WTC11 (cell line): ENCODE results near the gene BASP1. TPM values are rescaled to one million over a fixed set of nuclear protein-coding genes. Genes with fewer than 3 reads are reported as not detected.

Source experiments
- ATAC-seq: fragments of 200-7000 bp; cut with Tn5 transposase; 2 replicates; pipeline ENCODE4 v1.10.0; 2021; ENCODE audit warnings: mild to moderate bottlenecking, moderate library complexity
- CTCF ChIA-PET: fragments of 300-600 bp; sonication (Branson Sonifier 250); formaldehyde crosslinking; loops from one replicate; lab custom pipeline; 2021; ENCODE audit warnings: antibody characterized with exemption; lab: Charles Lee
- POLR2A ChIA-PET: fragments of 350-600 bp; sonication (Branson Sonifier 250); formaldehyde crosslinking; loops from one replicate; lab custom pipeline; 2021; ENCODE audit warnings: antibody characterized with exemption; lab: Charles Lee
- DNase-seq: peaks from one replicate; pipeline ENCODE4 v3.0.0; 2021; ENCODE audit warnings: low spot score
- H3K27ac Mint-ChIP-seq: 2 replicates; pipeline ENCODE4 v1.8.0; 2021; ENCODE audit warnings: mixed read lengths
- H3K27me3 Mint-ChIP-seq: 2 replicates; pipeline ENCODE4 v1.8.0; 2021; ENCODE audit warnings: low read depth, mild to moderate bottlenecking, moderate library complexity, mixed read lengths
- H3K36me3 Mint-ChIP-seq: 2 replicates; pipeline ENCODE4 v1.8.0; 2021; ENCODE audit warnings: mixed read lengths
- H3K4me1 Mint-ChIP-seq: 2 replicates; pipeline ENCODE4 v1.8.0; 2022; ENCODE audit warnings: mixed read lengths
- H3K4me3 Mint-ChIP-seq: 2 replicates; pipeline ENCODE4 v1.8.0; 2021; ENCODE audit warnings: mild to moderate bottlenecking, moderate library complexity, mixed read lengths
- H3K9me3 Mint-ChIP-seq: 2 replicates; pipeline ENCODE4 v1.8.0; 2021; ENCODE audit warnings: mixed read lengths
- CREM ChIP-seq: sonication (generic); formaldehyde crosslinking; IDR thresholded peaks from 2 replicates; pipeline ENCODE4 v1.8.1; 2022; ENCODE audit warnings: mild to moderate bottlenecking, missing genetic modification reagents, moderate library complexity
- ELF4 ChIP-seq: sonication (generic); formaldehyde crosslinking; IDR thresholded peaks from 2 replicates; pipeline ENCODE4 v1.8.1; 2022; ENCODE audit warnings: low read depth, mild to moderate bottlenecking, moderate library complexity, missing genetic modification reagents
- ESRRA ChIP-seq: sonication (generic); formaldehyde crosslinking; IDR thresholded peaks from 2 replicates; pipeline ENCODE4 v1.8.1; 2022; ENCODE audit warnings: mild to moderate bottlenecking, missing genetic modification reagents, borderline replicate concordance
- FOXP1 ChIP-seq: sonication (generic); formaldehyde crosslinking; IDR thresholded peaks from 2 replicates; pipeline ENCODE4 v1.8.0; 2022; ENCODE audit warnings: missing genetic modification reagents, mild to moderate bottlenecking, moderate library complexity, borderline replicate concordance
- GTF2I ChIP-seq: fragments of 250-450 bp; sonication (Bioruptor Pico); conservative IDR thresholded peaks from 2 replicates; pipeline ENCODE4 v1.4.0; 2021; ENCODE audit warnings: mild to moderate bottlenecking
- JAZF1 ChIP-seq: fragments of 250-450 bp; sonication (Bioruptor Pico); IDR thresholded peaks from 2 replicates; pipeline ENCODE4 v1.9.0; 2021; ENCODE audit warnings: moderate library complexity, mild to moderate bottlenecking, inconsistent platforms
- MYBL2 ChIP-seq: sonication (generic); formaldehyde crosslinking; IDR thresholded peaks from 2 replicates; pipeline ENCODE4 v1.8.1; 2023; ENCODE audit warnings: mild to moderate bottlenecking, moderate library complexity, missing genetic modification reagents
- NFYB ChIP-seq: sonication (generic); formaldehyde crosslinking; conservative IDR thresholded peaks from 2 replicates; pipeline ENCODE4 v1.8.0; 2022; ENCODE audit warnings: low read depth, missing genetic modification reagents
- NR1H2 ChIP-seq: sonication (generic); formaldehyde crosslinking; IDR thresholded peaks from 2 replicates; pipeline ENCODE4 v1.9.0; 2021; ENCODE audit warnings: mild to moderate bottlenecking, moderate library complexity, missing genetic modification reagents
- RORB ChIP-seq: fragments of 250-450 bp; sonication (Bioruptor Pico); IDR thresholded peaks from 2 replicates; pipeline ENCODE4 v1.9.0; 2021; ENCODE audit warnings: mild to moderate bottlenecking
- TP53 ChIP-seq: sonication (generic); formaldehyde crosslinking; IDR thresholded peaks from 2 replicates; pipeline ENCODE4 v1.8.1; 2023; ENCODE audit warnings: mild to moderate bottlenecking, missing genetic modification reagents
- ZNF317 ChIP-seq: sonication (generic); formaldehyde crosslinking; IDR thresholded peaks from 2 replicates; pipeline ENCODE4 v1.8.1; 2023; ENCODE audit warnings: low read depth, mild to moderate bottlenecking, moderate library complexity, missing genetic modification reagents, borderline replicate concordance
- total RNA-seq: library from RNA; stranded (reverse); gene quantifications from 3 replicates; pipeline ENCODE4 v1.2.3, GENCODE V29; 2021
- TF ChIP-seq, protein P1 (sequence below): sonication (generic); formaldehyde crosslinking; IDR thresholded peaks from 2 replicates; pipeline ENCODE4 v1.8.0; 2022; ENCODE audit warnings: mild to moderate bottlenecking, missing genetic modification reagents
- TF ChIP-seq, protein P2 (sequence below): fragments of 250-450 bp; sonication (Bioruptor Pico); IDR thresholded peaks from 2 replicates; pipeline ENCODE4 v1.8.0; 2021; ENCODE audit warnings: mild to moderate bottlenecking
- TF ChIP-seq, protein P3 (sequence below): sonication (generic); formaldehyde crosslinking; IDR thresholded peaks from 2 replicates; pipeline ENCODE4 v1.8.0; 2023; ENCODE audit warnings: mild to moderate bottlenecking, missing genetic modification reagents
- TF ChIP-seq, protein P4 (sequence below): sonication (generic); formaldehyde crosslinking; conservative IDR thresholded peaks from 2 replicates; pipeline ENCODE4 v1.8.1; 2022; ENCODE audit warnings: mild to moderate bottlenecking, missing genetic modification reagents
- TF ChIP-seq, protein P5 (sequence below): fragments of 250-450 bp; sonication (Bioruptor Pico); IDR thresholded peaks from 2 replicates; pipeline ENCODE4 v1.9.0; 2021; ENCODE audit warnings: mild to moderate bottlenecking
- TF ChIP-seq, protein P6 (sequence below): sonication (generic); formaldehyde crosslinking; IDR thresholded peaks from 2 replicates; pipeline ENCODE4 v1.8.1; 2022; ENCODE audit warnings: low read depth, mild to moderate bottlenecking, moderate library complexity, missing genetic modification reagents, borderline replicate concordance
- TF ChIP-seq, protein P7 (sequence below): sonication (generic); formaldehyde crosslinking; IDR thresholded peaks from 2 replicates; pipeline ENCODE4 v1.8.1; 2023; ENCODE audit warnings: mild to moderate bottlenecking, missing genetic modification reagents

The BASP1 gene
- total RNA-seq, 1 experiment from 2014 or later, result 108 TPM

DNA sequence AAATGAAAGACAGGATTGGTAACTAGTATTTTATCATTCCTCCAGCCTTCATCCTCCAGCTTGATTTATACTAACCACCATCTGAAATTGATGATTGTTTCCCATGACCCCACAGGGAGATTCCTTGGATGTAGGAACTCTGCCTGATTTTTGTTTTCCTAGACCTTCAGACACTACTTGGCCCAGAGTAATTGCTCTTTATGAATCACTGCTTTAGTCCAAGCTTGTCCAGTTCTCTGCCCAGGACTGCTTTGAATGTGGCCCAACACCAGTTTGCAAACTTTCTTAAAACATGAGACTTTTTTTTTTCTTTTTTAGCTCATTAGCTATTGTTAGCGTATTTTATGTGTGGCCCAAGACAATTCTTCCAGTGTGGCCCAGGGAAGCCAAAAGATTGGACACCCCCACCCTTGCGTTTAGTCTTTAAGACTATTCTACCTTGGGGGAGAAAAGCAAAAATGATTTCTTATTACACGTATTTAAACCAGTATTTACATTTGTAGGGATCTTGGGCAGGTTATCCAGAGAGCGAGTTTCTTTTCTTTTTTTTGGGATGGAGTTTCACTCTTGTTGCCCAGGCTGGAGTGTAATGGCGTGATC lies 18.4 kb downstream of the BASP1 start:
- Mint-ChIP-seq H3K27me3 (no peaks in the 10 kb centered on the region), H3K4me3 (no peak overlapping the region), H3K27ac (peak overlapping the region; percentile 22; the same call in 1 of the 2 replicates), H3K36me3 (peaks cover 27% of the 10 kb centered on the region), H3K9me3 (no peaks in the 10 kb centered on the region), H3K4me1 (peaks cover 28% of the 10 kb centered on the region)
- TF ChIP-seq RORB (CRISPR knock-in tag) (no peak), ELF4 (no peak), NR1H2 (CRISPR knock-in tag) (no peak), GTF2I (CRISPR knock-in tag) (no peak), ZNF317 (CRISPR knock-in tag) (no peak), ESRRA (CRISPR knock-in tag) (no peak), FOXP1 (no peak), JAZF1 (CRISPR knock-in tag) (no peak), CREM (CRISPR knock-in tag) (no peak), MYBL2 (CRISPR knock-in tag) (no peak), TP53 (CRISPR knock-in tag) (no peak), NFYB (CRISPR knock-in tag) (no peak)
- TF ChIP-seq, protein P1, sequence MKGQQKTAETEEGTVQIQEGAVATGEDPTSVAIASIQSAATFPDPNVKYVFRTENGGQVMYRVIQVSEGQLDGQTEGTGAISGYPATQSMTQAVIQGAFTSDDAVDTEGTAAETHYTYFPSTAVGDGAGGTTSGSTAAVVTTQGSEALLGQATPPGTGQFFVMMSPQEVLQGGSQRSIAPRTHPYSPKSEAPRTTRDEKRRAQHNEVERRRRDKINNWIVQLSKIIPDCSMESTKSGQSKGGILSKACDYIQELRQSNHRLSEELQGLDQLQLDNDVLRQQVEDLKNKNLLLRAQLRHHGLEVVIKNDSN, result no peak
- TF ChIP-seq, protein P2, sequence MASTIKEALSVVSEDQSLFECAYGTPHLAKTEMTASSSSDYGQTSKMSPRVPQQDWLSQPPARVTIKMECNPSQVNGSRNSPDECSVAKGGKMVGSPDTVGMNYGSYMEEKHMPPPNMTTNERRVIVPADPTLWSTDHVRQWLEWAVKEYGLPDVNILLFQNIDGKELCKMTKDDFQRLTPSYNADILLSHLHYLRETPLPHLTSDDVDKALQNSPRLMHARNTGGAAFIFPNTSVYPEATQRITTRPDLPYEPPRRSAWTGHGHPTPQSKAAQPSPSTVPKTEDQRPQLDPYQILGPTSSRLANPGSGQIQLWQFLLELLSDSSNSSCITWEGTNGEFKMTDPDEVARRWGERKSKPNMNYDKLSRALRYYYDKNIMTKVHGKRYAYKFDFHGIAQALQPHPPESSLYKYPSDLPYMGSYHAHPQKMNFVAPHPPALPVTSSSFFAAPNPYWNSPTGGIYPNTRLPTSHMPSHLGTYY (CRISPR knock-in tag), result no peak
- TF ChIP-seq, protein P3, sequence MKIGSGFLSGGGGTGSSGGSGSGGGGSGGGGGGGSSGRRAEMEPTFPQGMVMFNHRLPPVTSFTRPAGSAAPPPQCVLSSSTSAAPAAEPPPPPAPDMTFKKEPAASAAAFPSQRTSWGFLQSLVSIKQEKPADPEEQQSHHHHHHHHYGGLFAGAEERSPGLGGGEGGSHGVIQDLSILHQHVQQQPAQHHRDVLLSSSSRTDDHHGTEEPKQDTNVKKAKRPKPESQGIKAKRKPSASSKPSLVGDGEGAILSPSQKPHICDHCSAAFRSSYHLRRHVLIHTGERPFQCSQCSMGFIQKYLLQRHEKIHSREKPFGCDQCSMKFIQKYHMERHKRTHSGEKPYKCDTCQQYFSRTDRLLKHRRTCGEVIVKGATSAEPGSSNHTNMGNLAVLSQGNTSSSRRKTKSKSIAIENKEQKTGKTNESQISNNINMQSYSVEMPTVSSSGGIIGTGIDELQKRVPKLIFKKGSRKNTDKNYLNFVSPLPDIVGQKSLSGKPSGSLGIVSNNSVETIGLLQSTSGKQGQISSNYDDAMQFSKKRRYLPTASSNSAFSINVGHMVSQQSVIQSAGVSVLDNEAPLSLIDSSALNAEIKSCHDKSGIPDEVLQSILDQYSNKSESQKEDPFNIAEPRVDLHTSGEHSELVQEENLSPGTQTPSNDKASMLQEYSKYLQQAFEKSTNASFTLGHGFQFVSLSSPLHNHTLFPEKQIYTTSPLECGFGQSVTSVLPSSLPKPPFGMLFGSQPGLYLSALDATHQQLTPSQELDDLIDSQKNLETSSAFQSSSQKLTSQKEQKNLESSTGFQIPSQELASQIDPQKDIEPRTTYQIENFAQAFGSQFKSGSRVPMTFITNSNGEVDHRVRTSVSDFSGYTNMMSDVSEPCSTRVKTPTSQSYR (CRISPR knock-in tag), result no peak
- TF ChIP-seq, protein P4, sequence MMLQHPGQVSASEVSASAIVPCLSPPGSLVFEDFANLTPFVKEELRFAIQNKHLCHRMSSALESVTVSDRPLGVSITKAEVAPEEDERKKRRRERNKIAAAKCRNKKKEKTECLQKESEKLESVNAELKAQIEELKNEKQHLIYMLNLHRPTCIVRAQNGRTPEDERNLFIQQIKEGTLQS (CRISPR knock-in tag), result no peak
- TF ChIP-seq, protein P5, sequence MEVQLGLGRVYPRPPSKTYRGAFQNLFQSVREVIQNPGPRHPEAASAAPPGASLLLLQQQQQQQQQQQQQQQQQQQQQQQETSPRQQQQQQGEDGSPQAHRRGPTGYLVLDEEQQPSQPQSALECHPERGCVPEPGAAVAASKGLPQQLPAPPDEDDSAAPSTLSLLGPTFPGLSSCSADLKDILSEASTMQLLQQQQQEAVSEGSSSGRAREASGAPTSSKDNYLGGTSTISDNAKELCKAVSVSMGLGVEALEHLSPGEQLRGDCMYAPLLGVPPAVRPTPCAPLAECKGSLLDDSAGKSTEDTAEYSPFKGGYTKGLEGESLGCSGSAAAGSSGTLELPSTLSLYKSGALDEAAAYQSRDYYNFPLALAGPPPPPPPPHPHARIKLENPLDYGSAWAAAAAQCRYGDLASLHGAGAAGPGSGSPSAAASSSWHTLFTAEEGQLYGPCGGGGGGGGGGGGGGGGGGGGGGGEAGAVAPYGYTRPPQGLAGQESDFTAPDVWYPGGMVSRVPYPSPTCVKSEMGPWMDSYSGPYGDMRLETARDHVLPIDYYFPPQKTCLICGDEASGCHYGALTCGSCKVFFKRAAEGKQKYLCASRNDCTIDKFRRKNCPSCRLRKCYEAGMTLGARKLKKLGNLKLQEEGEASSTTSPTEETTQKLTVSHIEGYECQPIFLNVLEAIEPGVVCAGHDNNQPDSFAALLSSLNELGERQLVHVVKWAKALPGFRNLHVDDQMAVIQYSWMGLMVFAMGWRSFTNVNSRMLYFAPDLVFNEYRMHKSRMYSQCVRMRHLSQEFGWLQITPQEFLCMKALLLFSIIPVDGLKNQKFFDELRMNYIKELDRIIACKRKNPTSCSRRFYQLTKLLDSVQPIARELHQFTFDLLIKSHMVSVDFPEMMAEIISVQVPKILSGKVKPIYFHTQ (CRISPR knock-in tag), result no peak
- TF ChIP-seq, protein P6, sequence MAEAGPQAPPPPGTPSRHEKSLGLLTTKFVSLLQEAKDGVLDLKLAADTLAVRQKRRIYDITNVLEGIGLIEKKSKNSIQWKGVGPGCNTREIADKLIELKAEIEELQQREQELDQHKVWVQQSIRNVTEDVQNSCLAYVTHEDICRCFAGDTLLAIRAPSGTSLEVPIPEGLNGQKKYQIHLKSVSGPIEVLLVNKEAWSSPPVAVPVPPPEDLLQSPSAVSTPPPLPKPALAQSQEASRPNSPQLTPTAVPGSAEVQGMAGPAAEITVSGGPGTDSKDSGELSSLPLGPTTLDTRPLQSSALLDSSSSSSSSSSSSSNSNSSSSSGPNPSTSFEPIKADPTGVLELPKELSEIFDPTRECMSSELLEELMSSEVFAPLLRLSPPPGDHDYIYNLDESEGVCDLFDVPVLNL, result no peak
- TF ChIP-seq, protein P7, sequence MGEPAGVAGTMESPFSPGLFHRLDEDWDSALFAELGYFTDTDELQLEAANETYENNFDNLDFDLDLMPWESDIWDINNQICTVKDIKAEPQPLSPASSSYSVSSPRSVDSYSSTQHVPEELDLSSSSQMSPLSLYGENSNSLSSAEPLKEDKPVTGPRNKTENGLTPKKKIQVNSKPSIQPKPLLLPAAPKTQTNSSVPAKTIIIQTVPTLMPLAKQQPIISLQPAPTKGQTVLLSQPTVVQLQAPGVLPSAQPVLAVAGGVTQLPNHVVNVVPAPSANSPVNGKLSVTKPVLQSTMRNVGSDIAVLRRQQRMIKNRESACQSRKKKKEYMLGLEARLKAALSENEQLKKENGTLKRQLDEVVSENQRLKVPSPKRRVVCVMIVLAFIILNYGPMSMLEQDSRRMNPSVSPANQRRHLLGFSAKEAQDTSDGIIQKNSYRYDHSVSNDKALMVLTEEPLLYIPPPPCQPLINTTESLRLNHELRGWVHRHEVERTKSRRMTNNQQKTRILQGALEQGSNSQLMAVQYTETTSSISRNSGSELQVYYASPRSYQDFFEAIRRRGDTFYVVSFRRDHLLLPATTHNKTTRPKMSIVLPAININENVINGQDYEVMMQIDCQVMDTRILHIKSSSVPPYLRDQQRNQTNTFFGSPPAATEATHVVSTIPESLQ (CRISPR knock-in tag), result no peak
- ATAC-seq, result no peak
- DNase-seq, result no peak
- CTCF ChIA-PET, result no interaction called here
- POLR2A ChIA-PET, result no interaction called here
